Astrocyte of the cerebellum (primary cell): ENCODE results near the gene SLC5A4.
"Not testable (repeated sequence)": the region's sequence is repeated elsewhere in the genome, so short reads cannot be mapped to it uniquely, and the experiment has no call there.

Experiments
- DNase-seq: peaks from one replicate; pipeline ENCODE4 v3.0.0-alpha.2; 2011; ENCODE audit warnings: low read depth
- H3K4me3 ChIP-seq: 2 replicates; pipeline ENCODE4 v1.5.1; 2011; ENCODE audit warnings: mild to moderate bottlenecking, low read depth, low read length, moderate library complexity
- CTCF ChIP-seq: IDR thresholded peaks from 2 replicates; pipeline ENCODE4 v1.5.1; 2012; ENCODE audit warnings: low read length, low read depth, moderate library complexity, mild to moderate bottlenecking; ENCODE audit errors: missing control alignments
- in situ Hi-C: cut with HindIII; loops from 2 replicates; pipeline ENCODE4 v1.10.0; 2017; ENCODE audit warnings: low sequenced_read_pairs

SLC5A4 gene

GRCh38 chr22:32202161-32202538 lies 53.0 kb downstream of the SLC5A4 start:
- H3K4me3 ChIP-seq: no peak overlapping the region
- in situ Hi-C loops: no loop called here
- no peak for TF ChIP-seq CTCF
- no peak for DNase-seq

- H3K4me3 ChIP-seq: no peak overlapping the region
- no peak for DNase-seq
- no peak for TF ChIP-seq CTCF
- in situ Hi-C loops: no loop called here
These were observed 54.4 kb downstream of the SLC5A4 start for GRCh38 chr22:32200752-32201151.

- in situ Hi-C loops: no loop called here
- no peak for DNase-seq
- no peak for TF ChIP-seq CTCF
- H3K4me3 ChIP-seq: no peak overlapping the region
These were observed 55.2 kb downstream of the SLC5A4 start for GRCh38 chr22:32199961-32200360.

- in situ Hi-C loops: no loop called here
- no peak for TF ChIP-seq CTCF
- DNase-seq: no peak
- H3K4me3 ChIP-seq: no peak overlapping the region
These were observed 55.8 kb downstream of the SLC5A4 start for GRCh38 chr22:32199341-32199740.

- in situ Hi-C loops, DNase-seq, H3K4me3 ChIP-seq: not testable (repeated sequence)
These were observed 57.5 kb downstream of the SLC5A4 start for GRCh38 chr22:32197553-32198226.

- H3K4me3 ChIP-seq, in situ Hi-C loops, DNase-seq: not testable (repeated sequence)
These were observed 59.2 kb downstream of the SLC5A4 start for GRCh38 chr22:32195900-32196299.

- DNase-seq, H3K4me3 ChIP-seq, in situ Hi-C loops: not testable (repeated sequence)
These were observed 61.8 kb downstream of the SLC5A4 start for GRCh38 chr22:32193346-32193745.

GRCh38 chr22:32191021-32191420 lies 64.1 kb downstream of the SLC5A4 start:
- H3K4me3 ChIP-seq, in situ Hi-C loops, DNase-seq: not testable (repeated sequence)

GRCh38 chr22:32185821-32186220 lies 69.3 kb downstream of the SLC5A4 start:
- no peak for TF ChIP-seq CTCF
- DNase-seq: no peak
- no peak overlapping the region for H3K4me3 ChIP-seq
- in situ Hi-C loops: no loop called here
